H9 (cell line): ENCODE data around the gene BCKDHB. TPM values are rescaled to one million over a fixed set of nuclear protein-coding genes. Genes with fewer than 3 reads are reported as not detected.

ENCODE experiments used
- DNase-seq: peaks from one replicate; pipeline ENCODE4 v3.0.0-alpha.2; 2017
- H2AFZ ChIP-seq: one replicate; pipeline ENCODE4 v1.6.1; 2013; ENCODE audit warnings: mild to moderate bottlenecking, low read length, control low read depth, moderate library complexity
- H2AK5ac ChIP-seq: 2 replicates; pipeline ENCODE4 v1.6.1; 2013; ENCODE audit warnings: low read length, control low read depth, mixed read lengths; ENCODE audit not compliant: insufficient read length
- H2BK120ac ChIP-seq: one replicate; pipeline ENCODE4 v1.6.1; 2013; ENCODE audit warnings: low read depth, mild to moderate bottlenecking, low read length, control low read depth, inconsistent platforms; ENCODE audit not compliant: poor library complexity, severe bottlenecking
- H2BK12ac ChIP-seq: 2 replicates; pipeline ENCODE4 v1.6.1; 2013; ENCODE audit warnings: low read length, control low read depth, mixed read lengths, low read depth; ENCODE audit not compliant: insufficient read length
- H2BK15ac ChIP-seq: 2 replicates; pipeline ENCODE4 v1.6.1; 2013; ENCODE audit warnings: low read depth, low read length, control low read depth
- H2BK20ac ChIP-seq: one replicate; pipeline ENCODE4 v1.6.1; 2013; ENCODE audit warnings: low read depth, mild to moderate bottlenecking, low read length, control low read depth, inconsistent platforms; ENCODE audit not compliant: poor library complexity, severe bottlenecking
- H2BK5ac ChIP-seq: 2 replicates; pipeline ENCODE4 v1.6.1; 2013; ENCODE audit warnings: low read length, control low read depth, mixed read lengths; ENCODE audit not compliant: insufficient read length
- H3K14ac ChIP-seq: 2 replicates; pipeline ENCODE4 v1.6.1; 2013; ENCODE audit warnings: low read length, control low read depth; ENCODE audit not compliant: insufficient read depth
- H3K18ac ChIP-seq: 2 replicates; pipeline ENCODE4 v1.6.1; 2013; ENCODE audit warnings: low read depth, mild to moderate bottlenecking, mixed read lengths, low read length, control low read depth; ENCODE audit not compliant: insufficient read length
- H3K23ac ChIP-seq: 2 replicates; pipeline ENCODE4 v1.6.1; 2013; ENCODE audit warnings: low read length, control low read depth, mixed read lengths, low read depth; ENCODE audit not compliant: insufficient read length
- H3K23me2 ChIP-seq: 2 replicates; pipeline ENCODE4 v1.6.1; 2013; ENCODE audit warnings: low read depth, mild to moderate bottlenecking, mixed read lengths, low read length, control low read depth; ENCODE audit not compliant: insufficient read length, poor library complexity, severe bottlenecking
- H3K27ac ChIP-seq: 2 replicates; pipeline ENCODE4 v1.5.1; 2013; ENCODE audit warnings: low read length, control low read depth, mixed read lengths, low read depth; ENCODE audit not compliant: insufficient read length
- H3K27me3 ChIP-seq: 2 replicates; pipeline ENCODE4 v1.6.1; 2013; ENCODE audit warnings: low read length, control low read depth, inconsistent platforms; ENCODE audit not compliant: insufficient read depth
- H3K4ac ChIP-seq: 2 replicates; pipeline ENCODE4 v1.6.1; 2013; ENCODE audit warnings: low read depth, mild to moderate bottlenecking, control low read depth, inconsistent platforms, low read length, moderate library complexity
- H3K4me1 ChIP-seq: 2 replicates; pipeline ENCODE4 v1.6.1; 2013; ENCODE audit warnings: low read length, control low read depth, inconsistent platforms; ENCODE audit not compliant: insufficient read depth
- H3K4me2 ChIP-seq: 2 replicates; pipeline ENCODE4 v1.6.1; 2013; ENCODE audit warnings: low read length, control low read depth, mixed read lengths; ENCODE audit not compliant: insufficient read length, insufficient read depth
- H3K56ac ChIP-seq: 2 replicates; pipeline ENCODE4 v1.6.1; 2013; ENCODE audit warnings: low read depth, mild to moderate bottlenecking, mixed read lengths, low read length, control low read depth; ENCODE audit not compliant: insufficient read length
- H3K79me1 ChIP-seq: 2 replicates; pipeline ENCODE4 v1.6.1; 2013; ENCODE audit warnings: low read depth, mild to moderate bottlenecking, moderate library complexity, low read length, control low read depth, inconsistent platforms; ENCODE audit not compliant: insufficient read depth, poor library complexity, severe bottlenecking
- H3K79me2 ChIP-seq: 2 replicates; pipeline ENCODE4 v1.6.1; 2013; ENCODE audit warnings: low read length, control low read depth, inconsistent platforms; ENCODE audit not compliant: insufficient read depth
- H3K9ac ChIP-seq: 2 replicates; pipeline ENCODE4 v1.6.1; 2013; ENCODE audit warnings: low read length, control low read depth, mixed read lengths; ENCODE audit not compliant: insufficient read length; ENCODE audit errors: extremely low read depth
- H3K9me3 ChIP-seq: one replicate; pipeline ENCODE4 v1.6.1; 2013; ENCODE audit warnings: low read depth, low read length, inconsistent platforms; ENCODE audit not compliant: control insufficient read depth
- H3T11ph ChIP-seq: one replicate; pipeline ENCODE4 v1.6.1; 2013; ENCODE audit warnings: mild to moderate bottlenecking, low read length, control low read depth, inconsistent platforms
- H4K20me1 ChIP-seq: one replicate; pipeline ENCODE4 v1.6.1; 2013; ENCODE audit not compliant: control insufficient read depth, insufficient read length, insufficient read depth
- H4K5ac ChIP-seq: 2 replicates; pipeline ENCODE4 v1.6.1; 2013; ENCODE audit warnings: low read depth, mild to moderate bottlenecking, mixed read lengths, low read length, control low read depth; ENCODE audit not compliant: insufficient read length
- H4K8ac ChIP-seq: replicated peaks from 2 replicates; pipeline ENCODE4 v1.6.1; 2013; ENCODE audit warnings: low read length, control low read depth, mixed read lengths, low read depth; ENCODE audit not compliant: insufficient read length
- H4K91ac ChIP-seq: 2 replicates; pipeline ENCODE4 v1.6.1; 2013; ENCODE audit warnings: low read depth, mild to moderate bottlenecking, moderate library complexity, mixed read lengths, low read length, control low read depth; ENCODE audit not compliant: insufficient read length
- H3K27ac Mint-ChIP-seq, 3 experiments: 2 replicates in 2 of 3; 3 replicates in 1 of 3; pipeline ENCODE4 v1.8.0; 2020 to 2021; ENCODE audit warnings: mixed read lengths in 3 of 3, mild to moderate bottlenecking in 1 of 3, moderate library complexity in 1 of 3
- H3K27me3 Mint-ChIP-seq: 2 replicates; pipeline ENCODE4 v1.8.0; 2021; ENCODE audit warnings: low read depth, mild to moderate bottlenecking, moderate library complexity, mixed read lengths
- H3K36me3 Mint-ChIP-seq, 3 experiments: 2 replicates in 2 of 3; 3 replicates in 1 of 3; pipeline ENCODE4 v1.8.0; 2020 to 2021; ENCODE audit warnings: low read depth in 3 of 3, mixed read lengths in 3 of 3; ENCODE audit not compliant: insufficient read depth in 1 of 3
- H3K4me1 Mint-ChIP-seq, 2 experiments: 2 replicates each; pipeline ENCODE4 v1.8.0; 2020; ENCODE audit warnings: mixed read lengths in 2 of 2
- H3K4me3 Mint-ChIP-seq, 2 experiments: 2 replicates in 1 of 2; 3 replicates in 1 of 2; pipeline ENCODE4 v1.8.0; 2020 to 2021; ENCODE audit warnings: mild to moderate bottlenecking in 2 of 2, mixed read lengths in 2 of 2, moderate library complexity in 1 of 2
- H3K9me3 Mint-ChIP-seq, 2 experiments: 2 replicates in 1 of 2; 3 replicates in 1 of 2; pipeline ENCODE4 v1.8.0; 2020; ENCODE audit warnings: mild to moderate bottlenecking in 2 of 2, mixed read lengths in 2 of 2, moderate library complexity in 1 of 2
- CTCF ChIP-seq: fragments of 200-600 bp; sonication (generic); conservative IDR thresholded peaks from 3 replicates; pipeline ENCODE4 v1.8.0; 2021; ENCODE audit warnings: antibody characterized with exemption, mild to moderate bottlenecking
- WGBS: extraction: QIAGEN DNeasy Blood & Tissue Kit; methylation state at CpG from one replicate; pipeline ENCODE4 v1.1.7; 2013; ENCODE audit warnings: missing lambda C conversion rate, low lambda C conversion rate, mixed read lengths; ENCODE audit not compliant: insufficient read length; ENCODE audit errors: extremely low coverage; 5-methylcytosine and 5-hydroxymethylcytosine counted together
- total RNA-seq: library from RNA; stranded (reverse); gene quantifications from 2 replicates; pipeline ENCODE4 v1.2.1, GENCODE V29; 2021

BCKDHB gene
- total RNA-seq, 1 experiment from 2014 or later, result 26.6 TPM

GRCh38 chr6:80197986-80198385 is 91.5 kb downstream of the BCKDHB start:
- H3K9me3 Mint-ChIP-seq, result no peaks in the 10 kb centered on the region
- no peak overlapping the region for H3T11ph ChIP-seq
- H3K4me1 Mint-ChIP-seq, result no peaks in the 10 kb centered on the region
- no peak overlapping the region for H4K5ac ChIP-seq
- no peaks in the 10 kb centered on the region; the same call in 1 of the 2 replicates for H3K79me2 ChIP-seq
- H4K91ac ChIP-seq, result no peak overlapping the region
- no peaks in the 10 kb centered on the region for H3K79me1 ChIP-seq
- H3K9me3 ChIP-seq, result no peaks in the 10 kb centered on the region
- no peak overlapping the region for H2BK15ac ChIP-seq
- H4K20me1 ChIP-seq, result no peaks in the 10 kb centered on the region
- no peak overlapping the region for H3K14ac ChIP-seq
- no peak overlapping the region for H2AK5ac ChIP-seq
- H3K27ac ChIP-seq, result no peak overlapping the region
- H2BK12ac ChIP-seq, result no peak overlapping the region
- no peak for TF ChIP-seq CTCF
- no peaks in the 10 kb centered on the region for H3K27me3 ChIP-seq
- H3K9ac ChIP-seq, result no peak overlapping the region
- H2BK120ac ChIP-seq, result no peak overlapping the region
- H3K56ac ChIP-seq, result no peak overlapping the region
- DNase-seq, result no peak
- no peak overlapping the region for H2BK20ac ChIP-seq
- H3K18ac ChIP-seq, result no peak overlapping the region
- H3K4me2 ChIP-seq, result no peak overlapping the region
- WGBS, result no CpG with 5 or more reads among the region's 4 CpGs
- H3K4me1 ChIP-seq, result no peaks in the 10 kb centered on the region; the same call in 1 of the 2 replicates
- H2BK5ac ChIP-seq, result no peak overlapping the region
- no peak overlapping the region for H3K4me3 Mint-ChIP-seq
- no peaks in the 10 kb centered on the region for H3K27me3 Mint-ChIP-seq
- no peak overlapping the region for H4K8ac ChIP-seq
- no peaks in the 10 kb centered on the region for H3K23me2 ChIP-seq
- no peak overlapping the region for H2AFZ ChIP-seq
- H3K36me3 Mint-ChIP-seq, result no peaks in the 10 kb centered on the region; a peak in 2 of 7 replicates
- no peak overlapping the region for H3K4ac ChIP-seq
- H3K23ac ChIP-seq, result no peak overlapping the region
- H3K27ac Mint-ChIP-seq, result no peak overlapping the region
